ENCODE measurements around the gene ARHGEF3. TPM values are rescaled to one million over a fixed set of nuclear protein-coding genes. Genes with fewer than 3 reads are reported as not detected.
"Not testable (repeated sequence)": the region's sequence is repeated elsewhere in the genome, so short reads cannot be mapped to it uniquely, and the experiment has no call there.

ARHGEF3 gene
- total RNA-seq, 2 donors from 2014 or later: 12.3 to 17.0 TPM

DNA sequence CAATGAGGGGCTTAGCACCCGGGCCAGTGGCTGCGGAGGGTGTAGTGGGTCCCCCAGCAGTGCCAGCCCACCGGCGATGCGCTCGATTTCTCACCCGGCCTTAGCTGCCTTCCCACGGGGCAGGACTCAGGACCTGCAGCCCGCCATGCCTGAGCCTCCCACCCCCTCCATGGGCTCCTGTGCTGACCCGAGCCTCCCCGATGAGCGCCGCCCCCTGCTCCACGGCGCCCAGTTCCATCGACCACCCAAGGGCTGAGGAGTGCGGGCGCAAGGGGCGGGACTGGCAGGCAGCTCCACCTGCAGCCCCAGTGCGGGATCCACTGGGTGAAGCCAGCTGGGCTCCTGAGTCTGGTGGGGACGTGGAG lies 109.8 kb downstream of the ARHGEF3 start:
- not testable (repeated sequence) for H3K27ac Mint-ChIP-seq, H3K9me3 Mint-ChIP-seq

DNA sequence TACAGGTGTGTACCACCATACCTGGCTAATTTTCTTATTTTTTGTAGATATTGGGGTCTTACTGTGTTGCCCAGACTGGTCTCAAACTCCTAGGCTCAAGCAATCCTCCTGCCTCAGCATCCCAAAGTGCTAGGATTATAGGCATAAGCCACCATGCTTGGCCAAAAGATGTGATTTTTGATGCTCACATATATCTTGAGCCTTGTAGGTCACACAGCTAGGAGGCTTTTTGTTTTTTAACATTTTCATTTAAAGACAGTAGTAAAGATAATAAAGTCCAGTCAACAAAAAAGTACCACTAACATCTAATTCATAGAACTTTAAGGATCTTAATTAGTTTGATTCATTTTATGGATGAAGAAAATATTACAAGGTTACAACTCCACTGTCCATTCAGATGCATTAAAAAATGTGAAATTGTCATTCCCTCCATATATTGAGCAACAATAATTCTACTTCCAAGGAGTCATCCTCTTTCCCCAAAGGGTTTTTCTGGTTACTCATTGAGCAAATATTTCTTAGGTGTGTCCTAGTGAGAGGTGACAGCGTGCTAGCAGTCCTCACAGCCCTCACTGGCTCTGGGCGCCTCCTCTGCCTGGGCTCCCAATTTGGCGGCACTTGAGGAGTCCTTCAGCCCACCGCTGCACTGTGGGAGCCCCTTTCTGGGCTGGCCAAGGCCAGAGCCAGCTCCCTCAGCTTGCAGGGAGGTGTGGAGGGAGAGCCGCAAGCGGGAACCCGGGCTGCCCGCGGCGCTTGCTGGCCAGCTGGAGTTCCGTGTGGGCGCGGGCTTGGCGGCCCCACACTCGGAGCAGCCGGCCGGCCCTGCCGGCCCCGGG lies 110.4 kb downstream of the ARHGEF3 start:
- Mint-ChIP-seq H3K4me3 (no peak overlapping the region), H3K9me3 (no peaks in the 10 kb centered on the region), H3K27ac (no peak overlapping the region)

More for the DNA sequence above, 109.8 kb downstream of the ARHGEF3 start:
- H3K36me3 Mint-ChIP-seq (ENCODE audit: low read depth); H3K27me3 Mint-ChIP-seq; ATAC-seq (replicated peaks); H3K4me3 Mint-ChIP-seq: not testable (repeated sequence)
- H3K4me1 Mint-ChIP-seq: peaks cover 30% of the 10 kb centered on the region

DNA sequence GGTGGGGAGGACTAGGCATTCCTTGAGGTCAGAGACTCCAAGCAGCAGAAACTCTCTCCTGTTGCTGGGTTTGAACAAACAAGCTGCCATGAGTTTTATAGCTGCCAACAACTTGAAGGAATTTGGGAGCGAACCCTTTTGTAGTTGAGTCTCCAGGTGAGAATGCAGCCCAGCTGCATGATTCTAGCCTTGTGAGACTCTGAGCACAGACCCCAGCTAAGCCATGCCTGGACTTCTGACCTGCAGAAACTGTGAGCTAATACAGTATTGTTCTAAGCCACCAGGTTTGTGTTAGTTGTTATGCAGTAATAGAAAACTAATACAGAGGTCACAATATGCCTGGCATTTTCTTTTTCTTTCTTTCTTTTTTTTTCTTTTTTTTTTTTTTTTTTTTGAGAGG lies 112.4 kb downstream of the ARHGEF3 start:
- no peak overlapping the region for H3K4me3 Mint-ChIP-seq
- H3K4me1 Mint-ChIP-seq: peaks cover 13% of the 10 kb centered on the region
- no peak for ATAC-seq (replicated peaks)
- H3K36me3 Mint-ChIP-seq (ENCODE audit: low read depth): peaks cover 1% of the 10 kb centered on the region
- no peaks in the 10 kb centered on the region for H3K27me3 Mint-ChIP-seq
- H3K27ac Mint-ChIP-seq: no peak overlapping the region
- H3K9me3 Mint-ChIP-seq: no peaks in the 10 kb centered on the region

More for the DNA sequence above, 110.4 kb downstream of the ARHGEF3 start:
- Mint-ChIP-seq H3K36me3 (ENCODE audit: low read depth) (no peaks in the 10 kb centered on the region), H3K27me3 (no peaks in the 10 kb centered on the region), H3K4me1 (peaks cover 30% of the 10 kb centered on the region)
- no peak for ATAC-seq (replicated peaks)

DNA sequence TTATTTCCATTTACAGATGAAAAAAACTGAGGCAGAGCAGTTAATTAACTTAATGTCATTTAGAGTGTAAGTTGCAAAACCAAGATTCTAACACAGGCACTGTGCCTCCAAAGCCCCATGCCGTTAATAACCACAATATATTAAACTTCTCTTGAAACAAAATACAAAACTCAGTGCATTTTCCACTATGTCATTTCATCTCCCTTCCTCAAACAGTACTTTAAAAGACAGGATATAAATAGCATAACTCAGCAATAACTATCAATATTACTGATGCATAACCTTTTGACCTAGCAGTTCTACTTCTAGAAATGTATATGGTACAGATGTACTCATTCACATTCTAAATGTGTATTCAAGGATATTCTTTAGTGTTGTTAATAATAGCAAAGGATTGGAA lies 113.6 kb downstream of the ARHGEF3 start:
- H3K4me3 Mint-ChIP-seq: no peak overlapping the region
- H3K36me3 Mint-ChIP-seq (ENCODE audit: low read depth): peaks cover 7% of the 10 kb centered on the region
- no peak overlapping the region for H3K27ac Mint-ChIP-seq
- ATAC-seq (replicated peaks): no peak
- H3K27me3 Mint-ChIP-seq: no peaks in the 10 kb centered on the region
- H3K4me1 Mint-ChIP-seq: peaks cover 3% of the 10 kb centered on the region
- no peaks in the 10 kb centered on the region for H3K9me3 Mint-ChIP-seq

DNA sequence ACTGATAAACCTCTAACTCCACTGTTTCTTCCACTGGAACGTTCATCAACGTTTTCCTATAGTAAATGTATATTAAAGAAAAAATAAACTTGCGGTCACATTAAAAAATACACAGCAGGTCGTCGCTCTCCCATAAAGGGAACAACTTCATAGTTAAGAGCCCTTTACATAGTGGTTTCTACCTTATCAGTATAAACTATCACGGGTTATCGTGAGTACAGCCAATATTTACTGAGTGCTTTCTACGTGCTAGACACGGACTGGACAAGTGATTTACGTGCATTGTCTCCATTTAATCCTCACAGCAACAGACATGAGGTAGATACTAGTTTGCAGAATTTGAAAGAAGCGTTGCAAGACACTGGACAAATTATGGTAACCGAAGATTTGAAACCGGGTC lies 117.7 kb downstream of the ARHGEF3 start:
- peak overlapping the region; percentile 55 for H3K27ac Mint-ChIP-seq
- peaks cover 42% of the 10 kb centered on the region for H3K36me3 Mint-ChIP-seq (ENCODE audit: low read depth)
- no peak for ATAC-seq (replicated peaks)
- H3K4me3 Mint-ChIP-seq: peak overlapping the region; percentile 92
- H3K27me3 Mint-ChIP-seq: no peaks in the 10 kb centered on the region
- H3K4me1 Mint-ChIP-seq: peaks cover 17% of the 10 kb centered on the region
- H3K9me3 Mint-ChIP-seq: no peaks in the 10 kb centered on the region

DNA sequence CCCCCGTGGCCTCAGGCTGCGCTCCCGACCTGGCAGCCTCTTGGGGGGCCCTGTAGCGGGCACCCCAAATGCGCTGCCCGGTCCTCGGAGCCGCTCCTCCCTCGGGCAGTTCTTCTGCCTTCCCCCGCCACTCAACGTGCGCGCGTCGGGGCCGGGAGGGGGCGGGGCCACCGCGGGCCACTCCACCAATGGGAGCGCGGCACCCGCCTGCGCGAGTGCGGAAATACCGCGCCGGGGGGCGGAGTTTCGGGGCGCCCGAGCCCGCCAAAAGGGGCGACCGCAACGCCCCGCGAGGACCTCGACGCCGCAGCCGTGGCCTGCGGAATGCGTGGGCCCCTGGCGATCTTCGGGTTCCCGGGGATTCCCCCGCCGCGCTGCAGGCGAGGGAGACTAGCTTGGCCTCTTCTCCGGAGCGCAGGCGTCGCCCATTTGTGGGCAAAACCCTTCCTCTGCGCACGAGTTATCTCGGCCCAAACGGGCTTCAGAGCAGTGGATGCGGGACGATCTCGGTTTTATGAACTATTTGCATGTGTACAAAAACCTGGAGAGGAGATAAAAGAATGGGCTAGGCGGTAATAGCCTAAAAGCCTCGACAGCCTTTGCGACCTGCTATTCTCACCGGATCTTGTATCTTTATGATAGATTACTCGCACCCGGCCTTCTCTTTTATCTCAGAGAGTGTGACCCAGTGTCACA lies 118.5 kb downstream of the ARHGEF3 start, which contains the start of gene TASOR:
TSS of gene TASOR (minus strand) at position 144 of the 696 bp plus-strand sequence. CDS start 259 bp downstream, outside the sequence.
- ATAC-seq (replicated peaks): peak; percentile 89
- peaks cover 49% of the 10 kb centered on the region for H3K36me3 Mint-ChIP-seq (ENCODE audit: low read depth)
- peak within 1 kb of the TSS; percentile 92 for H3K4me3 Mint-ChIP-seq
- H3K9me3 Mint-ChIP-seq: no peaks in the 10 kb centered on the region
- H3K27ac Mint-ChIP-seq: peak within 1 kb of the TSS; percentile 91
- H3K4me1 Mint-ChIP-seq: peaks cover 22% of the 10 kb centered on the region
- no peaks in the 10 kb centered on the region for H3K27me3 Mint-ChIP-seq

DNA sequence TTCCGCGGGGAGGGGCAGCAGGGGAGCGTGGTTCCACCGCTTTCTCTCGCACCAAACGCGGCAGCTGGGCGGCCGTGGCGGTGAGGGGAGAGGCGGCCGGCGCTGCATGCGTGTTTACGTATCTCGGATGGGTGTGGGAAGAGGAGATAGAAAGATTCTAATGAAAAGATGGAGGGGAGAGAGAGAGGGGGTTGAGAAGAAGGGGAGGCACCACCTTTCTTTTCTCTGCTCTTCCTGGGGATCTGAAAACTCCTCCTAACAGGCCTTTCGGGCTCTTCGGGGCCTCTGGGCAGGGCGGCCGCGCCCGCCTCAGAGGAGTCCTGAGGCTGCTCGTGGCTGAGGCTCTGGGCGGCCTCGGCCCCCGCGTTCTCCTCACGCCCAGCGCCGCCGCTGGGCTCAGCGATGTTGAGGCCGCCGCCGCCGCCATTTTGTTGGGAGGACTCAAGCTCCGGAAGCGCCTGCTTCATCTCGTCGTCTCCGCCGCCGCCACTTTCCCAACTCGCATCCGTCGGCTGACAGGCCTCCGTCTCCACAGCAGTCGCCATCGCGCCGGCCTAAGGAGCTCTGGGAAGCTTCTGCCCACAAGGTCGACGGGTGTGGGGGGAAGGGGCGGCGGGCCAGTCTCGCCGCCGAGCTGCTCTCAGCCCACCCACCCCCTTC lies 119.2 kb downstream of the ARHGEF3 start:
- Mint-ChIP-seq H3K4me3 (peak overlapping the region; percentile 92), H3K27ac (peak overlapping the region; percentile 91), H3K4me1 (peaks cover 26% of the 10 kb centered on the region), H3K36me3 (ENCODE audit: low read depth) (peaks cover 54% of the 10 kb centered on the region), H3K9me3 (no peaks in the 10 kb centered on the region), H3K27me3 (no peaks in the 10 kb centered on the region)
- peak; percentile 79 for ATAC-seq (replicated peaks)

DNA sequence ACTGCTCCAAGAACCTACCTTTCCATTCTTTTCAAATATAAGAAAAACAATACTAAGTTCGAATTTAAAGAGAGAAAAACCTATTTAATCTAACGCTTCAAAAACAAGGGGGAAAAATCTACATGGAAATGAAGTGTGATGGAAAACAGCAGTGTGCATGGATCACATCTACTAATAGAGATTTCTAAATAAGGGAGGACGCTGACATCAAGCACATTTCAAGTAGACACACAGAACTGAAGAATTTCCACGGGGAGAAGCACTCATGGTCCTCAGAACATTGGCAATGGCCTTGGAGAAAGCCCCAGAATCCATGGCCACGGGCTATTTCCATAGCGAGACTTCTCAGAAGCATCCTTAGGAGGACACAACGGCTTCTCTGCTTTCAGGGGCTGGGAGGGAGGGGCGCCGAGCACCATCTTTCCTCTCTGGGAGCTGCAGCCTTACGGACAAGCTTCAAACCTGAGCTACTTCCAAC lies 119.7 kb downstream of the ARHGEF3 start:
- Mint-ChIP-seq H3K27ac (peak overlapping the region; percentile 91), H3K4me1 (peaks cover 32% of the 10 kb centered on the region), H3K4me3 (peak overlapping the region; percentile 92), H3K27me3 (no peaks in the 10 kb centered on the region), H3K36me3 (ENCODE audit: low read depth) (peaks cover 60% of the 10 kb centered on the region), H3K9me3 (no peaks in the 10 kb centered on the region)
- no peak for ATAC-seq (replicated peaks)

DNA sequence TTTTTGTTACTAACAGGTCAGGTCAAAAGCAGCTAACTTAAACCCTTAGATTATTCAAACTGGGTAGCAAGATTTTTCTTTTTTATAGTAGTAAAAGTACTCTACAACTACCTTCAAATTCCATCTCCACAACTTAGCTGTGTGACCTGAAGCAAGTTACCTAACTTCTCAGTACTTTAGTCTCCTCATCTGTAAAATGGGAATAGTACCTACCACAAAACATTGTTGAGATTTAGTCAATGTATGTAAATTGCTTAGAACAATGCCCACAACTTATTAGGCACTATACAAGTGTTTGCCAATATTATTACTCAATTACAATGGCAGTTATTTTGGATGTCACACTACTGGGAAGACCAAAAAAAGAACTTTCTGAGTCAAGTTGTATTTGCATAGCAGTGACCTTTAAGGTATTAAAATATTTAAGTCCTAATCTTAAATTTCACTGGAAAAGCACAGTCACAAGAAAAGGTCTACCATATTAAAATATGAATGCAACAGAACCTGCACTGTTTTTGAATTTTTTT lies 121.6 kb downstream of the ARHGEF3 start:
- no peak for ATAC-seq (replicated peaks)
- peaks cover 61% of the 10 kb centered on the region for H3K36me3 Mint-ChIP-seq (ENCODE audit: low read depth)
- peaks cover 33% of the 10 kb centered on the region for H3K4me1 Mint-ChIP-seq
- H3K4me3 Mint-ChIP-seq: peak overlapping the region; percentile 92
- no peaks in the 10 kb centered on the region for H3K27me3 Mint-ChIP-seq
- H3K27ac Mint-ChIP-seq: no peak overlapping the region
- H3K9me3 Mint-ChIP-seq: no peaks in the 10 kb centered on the region

Other genes with a start within 250 kb of the ARHGEF3 start
- 10 to 100 TPM; 26.3 to 27.0 TPM for gene CCDC66, start 244.8 kb downstream of the ARHGEF3 start, total RNA-seq
- 10 to 100 TPM; 55.0 to 62.5 TPM for gene TASOR, start 118.7 kb downstream of the ARHGEF3 start, total RNA-seq